WTC11 (cell line): ENCODE measurements around the gene FHIT. TPM values are rescaled to one million over a fixed set of nuclear protein-coding genes. Genes with fewer than 3 reads are reported as not detected.

ENCODE experiments used
- ATAC-seq: fragments of 200-7000 bp; cut with Tn5 transposase; 2 replicates; pipeline ENCODE4 v1.10.0; 2021; ENCODE audit warnings: mild to moderate bottlenecking, moderate library complexity
- CTCF ChIA-PET: fragments of 300-600 bp; sonication (Branson Sonifier 250); formaldehyde crosslinking; loops from one replicate; lab custom pipeline; 2021; ENCODE audit warnings: antibody characterized with exemption; lab: Charles Lee
- POLR2A ChIA-PET: fragments of 350-600 bp; sonication (Branson Sonifier 250); formaldehyde crosslinking; loops from one replicate; lab custom pipeline; 2021; ENCODE audit warnings: antibody characterized with exemption; lab: Charles Lee
- DNase-seq: peaks from one replicate; pipeline ENCODE4 v3.0.0; 2021; ENCODE audit warnings: low spot score
- H3K27ac Mint-ChIP-seq: 2 replicates; pipeline ENCODE4 v1.8.0; 2021; ENCODE audit warnings: mixed read lengths
- H3K27me3 Mint-ChIP-seq: 2 replicates; pipeline ENCODE4 v1.8.0; 2021; ENCODE audit warnings: low read depth, mild to moderate bottlenecking, moderate library complexity, mixed read lengths
- H3K36me3 Mint-ChIP-seq: 2 replicates; pipeline ENCODE4 v1.8.0; 2021; ENCODE audit warnings: mixed read lengths
- H3K4me1 Mint-ChIP-seq: 2 replicates; pipeline ENCODE4 v1.8.0; 2022; ENCODE audit warnings: mixed read lengths
- H3K4me3 Mint-ChIP-seq: 2 replicates; pipeline ENCODE4 v1.8.0; 2021; ENCODE audit warnings: mild to moderate bottlenecking, moderate library complexity, mixed read lengths
- H3K9me3 Mint-ChIP-seq: 2 replicates; pipeline ENCODE4 v1.8.0; 2021; ENCODE audit warnings: mixed read lengths
- FOXJ3 ChIP-seq: sonication (generic); formaldehyde crosslinking; IDR thresholded peaks from 2 replicates; pipeline ENCODE4 v1.9.0; 2021; ENCODE audit warnings: missing genetic modification reagents, mild to moderate bottlenecking, borderline replicate concordance
- FOXK1 ChIP-seq: sonication (generic); formaldehyde crosslinking; IDR thresholded peaks from 2 replicates; pipeline ENCODE4 v1.8.0; 2022; ENCODE audit warnings: mild to moderate bottlenecking, moderate library complexity, missing genetic modification reagents
- KAT7 ChIP-seq: sonication (generic); formaldehyde crosslinking; IDR thresholded peaks from 2 replicates; pipeline ENCODE4 v1.8.1; 2023; ENCODE audit warnings: missing genetic modification reagents, mild to moderate bottlenecking, borderline replicate concordance
- MLX ChIP-seq: sonication (generic); formaldehyde crosslinking; IDR thresholded peaks from 2 replicates; pipeline ENCODE4 v1.8.1; 2023; ENCODE audit warnings: mild to moderate bottlenecking, missing genetic modification reagents, moderate library complexity
- NFYB ChIP-seq: sonication (generic); formaldehyde crosslinking; conservative IDR thresholded peaks from 2 replicates; pipeline ENCODE4 v1.8.0; 2022; ENCODE audit warnings: low read depth, missing genetic modification reagents
- NR1H2 ChIP-seq: sonication (generic); formaldehyde crosslinking; IDR thresholded peaks from 2 replicates; pipeline ENCODE4 v1.9.0; 2021; ENCODE audit warnings: mild to moderate bottlenecking, moderate library complexity, missing genetic modification reagents
- NR2C2 ChIP-seq: sonication (generic); formaldehyde crosslinking; IDR thresholded peaks from 2 replicates; pipeline ENCODE4 v1.8.0; 2022; ENCODE audit warnings: mild to moderate bottlenecking, missing genetic modification reagents
- OVOL2 ChIP-seq: fragments of 250-450 bp; sonication (Bioruptor Pico); IDR thresholded peaks from 2 replicates; pipeline ENCODE4 v1.9.0; 2021; ENCODE audit warnings: mild to moderate bottlenecking, borderline replicate concordance
- RELA ChIP-seq: sonication (generic); formaldehyde crosslinking; IDR thresholded peaks from 2 replicates; pipeline ENCODE4 v1.8.1; 2022; ENCODE audit warnings: missing genetic modification reagents, mild to moderate bottlenecking, borderline replicate concordance
- RORB ChIP-seq: fragments of 250-450 bp; sonication (Bioruptor Pico); IDR thresholded peaks from 2 replicates; pipeline ENCODE4 v1.9.0; 2021; ENCODE audit warnings: mild to moderate bottlenecking
- SP1 ChIP-seq: sonication (generic); formaldehyde crosslinking; conservative IDR thresholded peaks from 2 replicates; pipeline ENCODE4 v1.8.1; 2022; ENCODE audit warnings: missing genetic modification reagents
- TP53 ChIP-seq: sonication (generic); formaldehyde crosslinking; IDR thresholded peaks from 2 replicates; pipeline ENCODE4 v1.8.1; 2023; ENCODE audit warnings: mild to moderate bottlenecking, missing genetic modification reagents
- ZNF263 ChIP-seq: sonication (generic); formaldehyde crosslinking; IDR thresholded peaks from 2 replicates; pipeline ENCODE4 v1.8.1; 2022; ENCODE audit warnings: low read depth, mild to moderate bottlenecking, moderate library complexity, missing genetic modification reagents
- ZNF396 ChIP-seq: fragments of 250-450 bp; sonication (Bioruptor Pico); IDR thresholded peaks from 2 replicates; pipeline ENCODE4 v1.8.0; 2021; ENCODE audit warnings: mild to moderate bottlenecking, moderate library complexity, borderline replicate concordance
- ZNF423 ChIP-seq: fragments of 250-450 bp; sonication (Bioruptor Pico); IDR thresholded peaks from 2 replicates; pipeline ENCODE4 v2.1.2; 2022; ENCODE audit warnings: mild to moderate bottlenecking, moderate library complexity
- ZNF532 ChIP-seq: fragments of 250-450 bp; sonication (Bioruptor Pico); IDR thresholded peaks from 2 replicates; pipeline ENCODE4 v1.9.0; 2021; ENCODE audit warnings: mild to moderate bottlenecking, borderline replicate concordance
- total RNA-seq: library from RNA; stranded (reverse); gene quantifications from 3 replicates; pipeline ENCODE4 v1.2.3, GENCODE V29; 2021
- TF ChIP-seq, protein P1 (sequence below): sonication (generic); formaldehyde crosslinking; IDR thresholded peaks from 2 replicates; pipeline ENCODE4 v1.8.0; 2022; ENCODE audit warnings: missing genetic modification reagents
- TF ChIP-seq, protein P2 (sequence below): sonication (generic); formaldehyde crosslinking; IDR thresholded peaks from 2 replicates; pipeline ENCODE4 v1.8.1; 2023; ENCODE audit warnings: mild to moderate bottlenecking, missing genetic modification reagents, moderate library complexity
- TF ChIP-seq, protein P3 (sequence below): sonication (generic); formaldehyde crosslinking; IDR thresholded peaks from 2 replicates; pipeline ENCODE4 v1.8.0; 2022; ENCODE audit warnings: mild to moderate bottlenecking, missing genetic modification reagents
- TF ChIP-seq, protein P4 (sequence below): sonication (generic); formaldehyde crosslinking; IDR thresholded peaks from 2 replicates; pipeline ENCODE4 v1.8.0; 2023; ENCODE audit warnings: mild to moderate bottlenecking, missing genetic modification reagents

FHIT gene
- total RNA-seq, 1 experiment from 2014 or later: 2.6 TPM

- Mint-ChIP-seq H3K36me3 (peaks cover 4% of the 10 kb centered on the region; the same call in 1 of the 2 replicates), H3K4me3 (no peak overlapping the region), H3K27ac (no peak overlapping the region), H3K27me3 (no peaks in the 10 kb centered on the region), H3K4me1 (peaks cover 10% of the 10 kb centered on the region), H3K9me3 (peaks cover 37% of the 10 kb centered on the region)
- ATAC-seq (no peak), DNase-seq (no peak)
- TF ChIP-seq, protein P1, sequence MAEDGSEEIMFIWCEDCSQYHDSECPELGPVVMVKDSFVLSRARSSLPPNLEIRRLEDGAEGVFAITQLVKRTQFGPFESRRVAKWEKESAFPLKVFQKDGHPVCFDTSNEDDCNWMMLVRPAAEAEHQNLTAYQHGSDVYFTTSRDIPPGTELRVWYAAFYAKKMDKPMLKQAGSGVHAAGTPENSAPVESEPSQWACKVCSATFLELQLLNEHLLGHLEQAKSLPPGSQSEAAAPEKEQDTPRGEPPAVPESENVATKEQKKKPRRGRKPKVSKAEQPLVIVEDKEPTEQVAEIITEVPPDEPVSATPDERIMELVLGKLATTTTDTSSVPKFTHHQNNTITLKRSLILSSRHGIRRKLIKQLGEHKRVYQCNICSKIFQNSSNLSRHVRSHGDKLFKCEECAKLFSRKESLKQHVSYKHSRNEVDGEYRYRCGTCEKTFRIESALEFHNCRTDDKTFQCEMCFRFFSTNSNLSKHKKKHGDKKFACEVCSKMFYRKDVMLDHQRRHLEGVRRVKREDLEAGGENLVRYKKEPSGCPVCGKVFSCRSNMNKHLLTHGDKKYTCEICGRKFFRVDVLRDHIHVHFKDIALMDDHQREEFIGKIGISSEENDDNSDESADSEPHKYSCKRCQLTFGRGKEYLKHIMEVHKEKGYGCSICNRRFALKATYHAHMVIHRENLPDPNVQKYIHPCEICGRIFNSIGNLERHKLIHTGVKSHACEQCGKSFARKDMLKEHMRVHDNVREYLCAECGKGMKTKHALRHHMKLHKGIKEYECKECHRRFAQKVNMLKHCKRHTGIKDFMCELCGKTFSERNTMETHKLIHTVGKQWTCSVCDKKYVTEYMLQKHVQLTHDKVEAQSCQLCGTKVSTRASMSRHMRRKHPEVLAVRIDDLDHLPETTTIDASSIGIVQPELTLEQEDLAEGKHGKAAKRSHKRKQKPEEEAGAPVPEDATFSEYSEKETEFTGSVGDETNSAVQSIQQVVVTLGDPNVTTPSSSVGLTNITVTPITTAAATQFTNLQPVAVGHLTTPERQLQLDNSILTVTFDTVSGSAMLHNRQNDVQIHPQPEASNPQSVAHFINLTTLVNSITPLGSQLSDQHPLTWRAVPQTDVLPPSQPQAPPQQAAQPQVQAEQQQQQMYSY: no peak
- no peak for TF ChIP-seq MLX (CRISPR knock-in tag)
- TF ChIP-seq TP53 (CRISPR knock-in tag): no peak
- TF ChIP-seq, protein P2, sequence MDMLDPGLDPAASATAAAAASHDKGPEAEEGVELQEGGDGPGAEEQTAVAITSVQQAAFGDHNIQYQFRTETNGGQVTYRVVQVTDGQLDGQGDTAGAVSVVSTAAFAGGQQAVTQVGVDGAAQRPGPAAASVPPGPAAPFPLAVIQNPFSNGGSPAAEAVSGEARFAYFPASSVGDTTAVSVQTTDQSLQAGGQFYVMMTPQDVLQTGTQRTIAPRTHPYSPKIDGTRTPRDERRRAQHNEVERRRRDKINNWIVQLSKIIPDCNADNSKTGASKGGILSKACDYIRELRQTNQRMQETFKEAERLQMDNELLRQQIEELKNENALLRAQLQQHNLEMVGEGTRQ: no peak
- no peak for TF ChIP-seq NR1H2 (CRISPR knock-in tag)
- ChIA-PET CTCF (no interaction called here), POLR2A (no interaction called here)
Measured at GRCh38 chr3:60085649-60086048, 1165.6 kb downstream of the FHIT start.

GRCh38 chr3:60081381-60082095, 1169.7 kb downstream of the FHIT start:
- DNase-seq: no peak
- H3K27me3 Mint-ChIP-seq: no peaks in the 10 kb centered on the region
- H3K27ac Mint-ChIP-seq: no peak overlapping the region
- H3K4me1 Mint-ChIP-seq: peaks cover 12% of the 10 kb centered on the region
- peaks cover 7% of the 10 kb centered on the region; the same call in 1 of the 2 replicates for H3K36me3 Mint-ChIP-seq
- H3K4me3 Mint-ChIP-seq: no peak overlapping the region
- POLR2A ChIA-PET: no interaction called here
- ATAC-seq: no peak
- peaks cover 35% of the 10 kb centered on the region for H3K9me3 Mint-ChIP-seq
- CTCF ChIA-PET: no interaction called here
- no peak for TF ChIP-seq ZNF532 (CRISPR knock-in tag)
- TF ChIP-seq RORB: no peak
- TF ChIP-seq SP1 (CRISPR knock-in tag): no peak
- no peak for TF ChIP-seq FOXK1
- TF ChIP-seq KAT7 (CRISPR knock-in tag): no peak
- no peak for TF ChIP-seq ZNF396 (CRISPR knock-in tag)
- no peak for TF ChIP-seq OVOL2 (CRISPR knock-in tag)
- no peak for TF ChIP-seq ZNF263
- no peak for TF ChIP-seq RELA (CRISPR knock-in tag)
- no peak for TF ChIP-seq NFYB (CRISPR knock-in tag)
- TF ChIP-seq FOXJ3 (CRISPR knock-in tag): no peak
- TF ChIP-seq ZNF423 (CRISPR knock-in tag): no peak
- TF ChIP-seq, protein P3, sequence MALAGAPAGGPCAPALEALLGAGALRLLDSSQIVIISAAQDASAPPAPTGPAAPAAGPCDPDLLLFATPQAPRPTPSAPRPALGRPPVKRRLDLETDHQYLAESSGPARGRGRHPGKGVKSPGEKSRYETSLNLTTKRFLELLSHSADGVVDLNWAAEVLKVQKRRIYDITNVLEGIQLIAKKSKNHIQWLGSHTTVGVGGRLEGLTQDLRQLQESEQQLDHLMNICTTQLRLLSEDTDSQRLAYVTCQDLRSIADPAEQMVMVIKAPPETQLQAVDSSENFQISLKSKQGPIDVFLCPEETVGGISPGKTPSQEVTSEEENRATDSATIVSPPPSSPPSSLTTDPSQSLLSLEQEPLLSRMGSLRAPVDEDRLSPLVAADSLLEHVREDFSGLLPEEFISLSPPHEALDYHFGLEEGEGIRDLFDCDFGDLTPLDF: no peak
- TF ChIP-seq, protein P4, sequence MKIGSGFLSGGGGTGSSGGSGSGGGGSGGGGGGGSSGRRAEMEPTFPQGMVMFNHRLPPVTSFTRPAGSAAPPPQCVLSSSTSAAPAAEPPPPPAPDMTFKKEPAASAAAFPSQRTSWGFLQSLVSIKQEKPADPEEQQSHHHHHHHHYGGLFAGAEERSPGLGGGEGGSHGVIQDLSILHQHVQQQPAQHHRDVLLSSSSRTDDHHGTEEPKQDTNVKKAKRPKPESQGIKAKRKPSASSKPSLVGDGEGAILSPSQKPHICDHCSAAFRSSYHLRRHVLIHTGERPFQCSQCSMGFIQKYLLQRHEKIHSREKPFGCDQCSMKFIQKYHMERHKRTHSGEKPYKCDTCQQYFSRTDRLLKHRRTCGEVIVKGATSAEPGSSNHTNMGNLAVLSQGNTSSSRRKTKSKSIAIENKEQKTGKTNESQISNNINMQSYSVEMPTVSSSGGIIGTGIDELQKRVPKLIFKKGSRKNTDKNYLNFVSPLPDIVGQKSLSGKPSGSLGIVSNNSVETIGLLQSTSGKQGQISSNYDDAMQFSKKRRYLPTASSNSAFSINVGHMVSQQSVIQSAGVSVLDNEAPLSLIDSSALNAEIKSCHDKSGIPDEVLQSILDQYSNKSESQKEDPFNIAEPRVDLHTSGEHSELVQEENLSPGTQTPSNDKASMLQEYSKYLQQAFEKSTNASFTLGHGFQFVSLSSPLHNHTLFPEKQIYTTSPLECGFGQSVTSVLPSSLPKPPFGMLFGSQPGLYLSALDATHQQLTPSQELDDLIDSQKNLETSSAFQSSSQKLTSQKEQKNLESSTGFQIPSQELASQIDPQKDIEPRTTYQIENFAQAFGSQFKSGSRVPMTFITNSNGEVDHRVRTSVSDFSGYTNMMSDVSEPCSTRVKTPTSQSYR (CRISPR knock-in tag): no peak
- no peak for TF ChIP-seq NR2C2 (CRISPR knock-in tag)
